H1 (cell line): ENCODE measurements around the gene MAD2L2. TPM values are rescaled to one million over a fixed set of nuclear protein-coding genes. Genes with fewer than 3 reads are reported as not detected.
A peak's percentile ranks its signal among the peaks of the same experiment; 100 is the strongest.

Experiments used
- CTCF ChIA-PET: fragments of 300-600 bp; sonication (Branson Sonifier 250); formaldehyde crosslinking; loops from one replicate; lab custom pipeline; 2021; ENCODE audit not compliant: partially characterized antibody; lab: Charles Lee
- POLR2A ChIA-PET: fragments of 300-600 bp; sonication (Branson Sonifier 250); formaldehyde crosslinking; loops from one replicate; lab custom pipeline; 2021; ENCODE audit warnings: inconsistent platforms; ENCODE audit not compliant: partially characterized antibody; lab: Charles Lee
- DNase-seq, 2 experiments: peaks; one replicate each; pipeline versions ENCODE4 v3.0.0 to v3.0.0-alpha.2; 2010 to 2022; ENCODE audit warnings: low spot score in 2 of 2, low read depth in 1 of 2, mixed read lengths in 1 of 2
- FAIRE-seq: peaks from 2 replicates; lab custom pipeline; 2011; peaks lifted over from hg19 to GRCh38; lab: Jason Lieb, UNC
- H2AFZ ChIP-seq: 2 replicates; pipeline ENCODE4 v1.8.1; 2012; ENCODE audit warnings: low read length, inconsistent platforms
- H2AK5ac ChIP-seq: 2 replicates; pipeline ENCODE4 v1.6.1; 2013; ENCODE audit warnings: low read depth, low read length
- H2BK120ac ChIP-seq: replicated peaks from 2 replicates; pipeline ENCODE3; 2013; ENCODE audit warnings: low read depth, low read length, inconsistent platforms
- H2BK12ac ChIP-seq: 2 replicates; pipeline ENCODE4 v1.6.1; 2013; ENCODE audit warnings: low read depth, low read length
- H2BK15ac ChIP-seq: 2 replicates; pipeline ENCODE4 v1.6.1; 2013; ENCODE audit warnings: low read length
- H2BK20ac ChIP-seq: 2 replicates; pipeline ENCODE4 v1.6.1; 2013; ENCODE audit warnings: low read length
- H2BK5ac ChIP-seq: 2 replicates; pipeline ENCODE4 v1.6.1; 2013; ENCODE audit warnings: low read depth, low read length
- H3K14ac ChIP-seq: 2 replicates; pipeline ENCODE4 v1.6.1; 2013; ENCODE audit warnings: inconsistent platforms; ENCODE audit not compliant: insufficient read length
- H3K18ac ChIP-seq: 2 replicates; pipeline ENCODE4 v1.6.1; 2013; ENCODE audit warnings: low read length; ENCODE audit errors: extremely low read depth
- H3K23ac ChIP-seq: 2 replicates; pipeline ENCODE4 v1.6.1; 2013; ENCODE audit warnings: inconsistent platforms; ENCODE audit not compliant: insufficient read length
- H3K23me2 ChIP-seq: 2 replicates; pipeline ENCODE4 v1.6.1; 2013; ENCODE audit warnings: low read depth, low read length
- H3K27ac ChIP-seq: 2 replicates; pipeline ENCODE4 v1.6.1; 2011; ENCODE audit warnings: low read depth, low read length, inconsistent platforms
- H3K27me3 ChIP-seq, 4 experiments: replicated peaks in 1 of 4; 1 replicate in 1 of 4; 2 replicates in 3 of 4; pipeline versions ENCODE4 v1.6.1 to v1.8.1; 2011 to 2013; ENCODE audit warnings: low read length in 3 of 4, mild to moderate bottlenecking in 3 of 4, inconsistent platforms in 2 of 4, mixed read lengths in 2 of 4, moderate library complexity in 1 of 4; ENCODE audit not compliant: control insufficient read depth in 3 of 4, insufficient read depth in 3 of 4; ENCODE audit errors: extremely low read depth in 1 of 4
- H3K36me3 ChIP-seq, 4 experiments: 2 replicates each; pipeline versions ENCODE4 v1.6.1 to v1.8.1; 2011 to 2013; ENCODE audit warnings: mild to moderate bottlenecking in 4 of 4, low read length in 3 of 4, moderate library complexity in 2 of 4, control low read depth in 1 of 4, inconsistent platforms in 1 of 4; ENCODE audit not compliant: insufficient read depth in 4 of 4, control insufficient read depth in 2 of 4
- H3K4ac ChIP-seq: replicated peaks from 2 replicates; pipeline ENCODE3; 2013; ENCODE audit warnings: low read length, low read depth, mixed read lengths, inconsistent platforms; ENCODE audit not compliant: insufficient read length
- H3K4me1 ChIP-seq, 4 experiments: replicated peaks in 1 of 4; 1 replicate in 1 of 4; 2 replicates in 3 of 4; pipeline versions ENCODE4 v1.6.1 to v1.8.1; 2011 to 2013; ENCODE audit warnings: low read length in 3 of 4, inconsistent platforms in 2 of 4, mixed read lengths in 1 of 4; ENCODE audit not compliant: insufficient read depth in 4 of 4, control insufficient read depth in 3 of 4
- H3K4me2 ChIP-seq, 2 experiments: 2 replicates each; pipeline versions ENCODE4 v1.6.1 to v1.8.1; 2011 to 2013; ENCODE audit warnings: low read depth in 2 of 2, low read length in 2 of 2, control low read depth in 1 of 2, inconsistent platforms in 1 of 2, mild to moderate bottlenecking in 1 of 2; ENCODE audit not compliant: insufficient read depth in 1 of 2
- H3K4me3 ChIP-seq, 4 experiments: fragments of 200-600, 300-600 bp in 1 of 4; sonication (generic), shearing (Covaris generic), sonication (Bioruptor Twin) in 1 of 4; 2 replicates each; pipeline versions ENCODE4 v1.5.1 to v1.8.1; 2011 to 2016; ENCODE audit warnings: low read length in 4 of 4, low read depth in 3 of 4, control low read depth in 2 of 4, inconsistent platforms in 2 of 4, mild to moderate bottlenecking in 2 of 4, mixed read lengths in 1 of 4, moderate library complexity in 1 of 4; ENCODE audit not compliant: insufficient read depth in 2 of 4; ENCODE audit errors: extremely low read depth in 1 of 4
- H3K56ac ChIP-seq: replicated peaks from 2 replicates; pipeline ENCODE3; 2013; ENCODE audit warnings: low read depth, mild to moderate bottlenecking, mixed read lengths, low read length, inconsistent platforms; ENCODE audit not compliant: insufficient read length
- H3K79me1 ChIP-seq: 2 replicates; pipeline ENCODE4 v1.6.1; 2013; ENCODE audit warnings: low read depth, low read length, control low read depth
- H3K79me2 ChIP-seq, 2 experiments: 2 replicates each; pipeline versions ENCODE4 v1.6.1 to v1.8.1; 2012 to 2013; ENCODE audit warnings: low read length in 2 of 2, mild to moderate bottlenecking in 2 of 2, inconsistent platforms in 1 of 2; ENCODE audit not compliant: insufficient read depth in 2 of 2, control insufficient read depth in 1 of 2
- H3K9ac ChIP-seq, 4 experiments: replicated peaks in 1 of 4; 1 replicate in 1 of 4; 2 replicates in 3 of 4; pipeline versions ENCODE4 v1.6.1 to v1.8.1; 2011 to 2013; ENCODE audit warnings: low read depth in 3 of 4, low read length in 3 of 4, control low read depth in 2 of 4, mild to moderate bottlenecking in 2 of 4, moderate library complexity in 2 of 4, inconsistent platforms in 1 of 4; ENCODE audit errors: extremely low read depth in 1 of 4
- H3K9me3 ChIP-seq, 2 experiments: 2 replicates each; pipeline versions ENCODE4 v1.6.1 to v1.8.1; 2012 to 2013; ENCODE audit warnings: mild to moderate bottlenecking in 2 of 2, moderate library complexity in 2 of 2, control low read depth in 1 of 2, inconsistent platforms in 1 of 2, low read depth in 1 of 2, low read length in 1 of 2, mixed read lengths in 1 of 2; ENCODE audit not compliant: insufficient read depth in 2 of 2
- H4K20me1 ChIP-seq, 2 experiments: replicated peaks in 1 of 2; 2 replicates each; pipeline versions ENCODE3 to v1.8.1; 2011 to 2013; ENCODE audit warnings: inconsistent platforms in 2 of 2, low read length in 2 of 2, mild to moderate bottlenecking in 1 of 2; ENCODE audit not compliant: insufficient read depth in 2 of 2, control insufficient read depth in 1 of 2
- H4K5ac ChIP-seq: 2 replicates; pipeline ENCODE4 v1.6.1; 2013; ENCODE audit warnings: low read length, low read depth, mixed read lengths, inconsistent platforms; ENCODE audit not compliant: insufficient read length
- H4K8ac ChIP-seq: 2 replicates; pipeline ENCODE4 v1.8.0; 2013; ENCODE audit warnings: mild to moderate bottlenecking, moderate library complexity, low read length, inconsistent platforms; ENCODE audit not compliant: insufficient read depth; ENCODE audit errors: extremely low read depth
- H4K91ac ChIP-seq: replicated peaks from 2 replicates; pipeline ENCODE3; 2013; ENCODE audit warnings: low read length, mixed read lengths, inconsistent platforms; ENCODE audit not compliant: insufficient read length
- BRCA1 ChIP-seq: IDR thresholded peaks from 2 replicates; pipeline ENCODE4 v1.6.1; 2012; ENCODE audit warnings: low read depth, low read length, improper control_type of control experiment
- WGBS, 2 experiments: shearing (Covaris generic) in 1 of 2; methylation state at CpG; one replicate each; pipeline versions ENCODE4 v1.1.6 to v1.1.7; 2013 to 2015; ENCODE audit warnings: low lambda C conversion rate in 2 of 2, mixed read lengths in 2 of 2, inconsistent platforms in 1 of 2, low coverage in 1 of 2, missing lambda C conversion rate in 1 of 2; ENCODE audit not compliant: insufficient replicate concordance in 2 of 2, insufficient coverage in 1 of 2, insufficient read length in 1 of 2; ENCODE audit errors: extremely low coverage in 1 of 2, missing lambda C conversion rate in 1 of 2; 5-methylcytosine and 5-hydroxymethylcytosine counted together
- polyA plus RNA-seq, 7 experiments: library from polyadenylated mRNA; depleted of rRNA in 3 of 7; stranded (reverse) in 5 of 7; unstranded in 2 of 7; fragments of >200 nt in 5 of 7; fragments of 200-250 nt in 2 of 7; gene quantifications; 1 replicate in 5 of 7; 2 replicates in 1 of 7; 4 replicates in 1 of 7; pipeline versions ENCODE4 v1.2.1 to v1.2.3, GENCODE V29; 2011 to 2013; ENCODE audit warnings: missing spikeins in 2 of 7, mixed read lengths in 2 of 7
- total RNA-seq: library from RNA; stranded (reverse); fragmentation: NEBNext Ultra II Directional; extraction: Animal tissue kit (Norgen Biotek cat#: 25700); gene quantifications from 2 replicates; pipeline ENCODE4 v1.2.1, GENCODE V29; 2021

MAD2L2 gene
- total and polyA plus RNA-seq, 2 of the 8 experiments (the other 6 are each of a cell fraction or from before 2014, with no cell fraction given): 310 to 469 TPM

DNA sequence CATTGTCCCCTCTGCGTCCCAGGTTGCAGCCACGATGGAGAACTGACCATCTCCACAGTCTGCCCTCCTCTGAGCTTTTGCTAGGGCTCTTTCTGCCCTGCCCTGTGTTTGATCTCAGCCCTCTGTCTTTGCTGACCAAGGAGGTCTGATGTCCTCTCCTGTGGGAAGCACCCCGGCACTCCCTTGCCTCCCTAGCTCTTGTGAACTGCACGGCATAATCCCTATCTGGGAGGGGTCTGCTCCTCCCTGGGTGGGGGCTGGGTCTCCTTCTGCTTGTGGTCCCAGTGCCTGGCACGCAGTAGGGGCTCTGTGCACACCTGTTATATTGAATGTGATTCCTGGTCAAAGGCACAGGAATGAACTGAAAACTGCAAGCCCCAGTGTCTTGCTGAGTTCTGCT lies 13.0 kb upstream of the MAD2L2 start:
- H2BK15ac ChIP-seq: peak overlapping the region; percentile 88
- peaks cover 3 to 31% (median 21%) of the 10 kb centered on the region in 4 experiments for H3K4me1 ChIP-seq
- peak overlapping the region; percentile 88 for H4K91ac ChIP-seq
- peaks cover 0 to 4% of the 10 kb centered on the region in 2 experiments for H4K20me1 ChIP-seq
- no peak for FAIRE-seq
- peak overlapping the region; percentile 44 to 71 for H3K4me2 ChIP-seq
- H2AFZ ChIP-seq: no peak overlapping the region
- no peak overlapping the region for H3K56ac ChIP-seq
- H2BK12ac ChIP-seq: peak overlapping the region; percentile 95
- H3K4me3 ChIP-seq: peak overlapping the region in 1 of 4 experiments; percentile 6; a peak in 1 of 8 replicates
- H3K23ac ChIP-seq: no peak overlapping the region
- ChIA-PET CTCF (interaction anchor here (1.5 to 7.3 kb wide), 8 partner anchors 8 to 56 kb away, joined by 5 to 129 read pairs (median 10); partner anchors contain the start of gene FBXO6), POLR2A (interaction anchor here (1.0 to 32.0 kb wide), 10 partner anchors 16 to 215 kb away, joined by 3 to 1025 read pairs (median 4); partner anchors contain the start of genes AGTRAP, FBXO2, FBXO6 and MAD2L2)
- H2AK5ac ChIP-seq: 0 out of 2 replicates have a peak overlapping the region, but pooled peaks have one; percentile 80
- H2BK120ac ChIP-seq: peak overlapping the region; percentile 66
- H4K5ac ChIP-seq: no peak overlapping the region
- H3K9me3 ChIP-seq: no peaks in the 10 kb centered on the region
- H2BK20ac ChIP-seq: peak overlapping the region; percentile 80; the same call in 1 of the 2 replicates
- peak overlapping the region; percentile 29; the same call in 1 of the 2 replicates for H4K8ac ChIP-seq
- no peak for DNase-seq
- H3K79me2 ChIP-seq: peaks cover 1 to 52% of the 10 kb centered on the region in 2 experiments
- no peak overlapping the region for H3K14ac ChIP-seq
- peaks cover 0 to 2% (median 0%) of the 10 kb centered on the region in 4 experiments; a peak in 2 of 7 replicates for H3K27me3 ChIP-seq
- H3K4ac ChIP-seq: peak overlapping the region; percentile 80
- peak overlapping the region; percentile 49; the same call in 1 of the 2 replicates for H2BK5ac ChIP-seq
- no peak overlapping the region for H3K27ac ChIP-seq
- no peaks in the 10 kb centered on the region for H3K36me3 ChIP-seq
- H3K9ac ChIP-seq: no peak overlapping the region
- peaks cover 17% of the 10 kb centered on the region for H3K79me1 ChIP-seq
- no peak overlapping the region; the same call in 1 of the 2 replicates for H3K18ac ChIP-seq
- H3K23me2 ChIP-seq: peaks cover 23% of the 10 kb centered on the region
- 79% methylated on average over 5 of the region's 5 CpGs; no CpG with 5 or more reads in 1 of the 2 experiments for WGBS, 2 experiments
- TF ChIP-seq BRCA1: no peak
